ENCODE data around the gene IFNAR2. TPM values are rescaled to one million over a fixed set of nuclear protein-coding genes. Genes with fewer than 3 reads are reported as not detected.
A peak's percentile ranks its signal among the peaks of the same experiment; 100 is the strongest.
"Not testable (repeated sequence)": the region's sequence is repeated elsewhere in the genome, so short reads cannot be mapped to it uniquely, and the experiment has no call there.

Gene IFNAR2
- total and polyA plus RNA-seq, 4 experiments from 2014 or later: 76.5 to 81.1 (median 77.8) TPM

- H3K9me3 ChIP-seq (ENCODE audit: control insufficient read depth in 1 of 2, low read length in 2 of 2); DNase-seq; H3K9me3 Mint-ChIP-seq; CTCF ChIA-PET (ENCODE audit: partially characterized antibody); H3K4me3 Mint-ChIP-seq; H3K27me3 Mint-ChIP-seq; intact Hi-C loops (cut with micrococcal nuclease); H3K27me3 ChIP-seq (ENCODE audit: insufficient read depth, low read length); H3K4me3 ChIP-seq (ENCODE audit: low read length in 2 of 2); H3K27ac ChIP-seq (ENCODE audit: low read depth, low read length): not testable (repeated sequence)
- Histone ChIP-seq H3K4me1 (ENCODE audit: insufficient read depth, low read length) (peaks cover 31% of the 10 kb centered on the region), H3K36me3 (ENCODE audit: insufficient read depth, low read length) (peaks cover 76% of the 10 kb centered on the region)
- peaks cover 26 to 70% (median 52%) of the 10 kb centered on the region in 4 donors for H3K4me1 Mint-ChIP-seq
- H3K36me3 Mint-ChIP-seq: peaks cover 89 to 97% of the 10 kb centered on the region in 2 donors
- POLR2A ChIA-PET (ENCODE audit: partially characterized antibody): interaction anchor here (0.7 kb wide), 1 partner anchor 30 kb away, joined by 3 read pairs; no protein-coding TSS in a partner anchor
- peak overlapping the region in 4 of 7 donors; percentile 70 to 78 (median 74) for H3K27ac Mint-ChIP-seq
Measured at GRCh38 chr21:33253382-33253781, 23.6 kb downstream of the IFNAR2 start.

DNA sequence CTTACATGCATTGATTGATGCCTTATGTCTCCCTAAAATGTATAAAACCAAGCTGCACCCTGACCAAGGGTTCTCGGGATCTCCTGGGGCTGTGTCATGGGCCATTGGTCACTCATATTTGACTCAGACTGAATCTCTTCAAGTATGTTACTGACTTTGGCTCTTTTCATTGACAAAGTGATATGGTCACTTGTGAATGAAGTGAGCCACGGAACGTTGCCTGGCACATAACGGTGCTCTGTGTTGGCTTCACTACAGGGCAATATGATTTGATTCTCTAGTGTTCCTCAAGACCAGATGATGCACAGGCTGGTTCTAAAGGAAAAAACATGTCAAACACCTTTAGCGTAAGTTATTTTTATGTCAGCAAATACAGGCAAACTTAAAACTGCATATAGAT lies 25.0 kb downstream of the IFNAR2 start:
- Mint-ChIP-seq H3K36me3 (peaks cover 85 to 97% of the 10 kb centered on the region in 2 donors), H3K4me1 (peaks cover 27 to 70% (median 52%) of the 10 kb centered on the region in 4 donors), H3K27ac (peak overlapping the region; percentile 5 to 81 (median 77)), H3K27me3 (no peaks in the 10 kb centered on the region), H3K9me3 (peaks cover 0 to 5% (median 0%) of the 10 kb centered on the region in 8 donors), H3K4me3 (peak overlapping the region in 1 of 8 donors; percentile 21)
- peaks cover 71% of the 10 kb centered on the region for H3K36me3 ChIP-seq (ENCODE audit: insufficient read depth, low read length)
- H3K27ac ChIP-seq (ENCODE audit: low read depth, low read length): no peak overlapping the region
- H3K4me3 ChIP-seq (ENCODE audit: low read length in 2 of 2): no peak overlapping the region
- intact Hi-C loops (cut with micrococcal nuclease): no loop called here
- POLR2A ChIA-PET (ENCODE audit: partially characterized antibody): interaction anchor here (0.7 to 2.7 kb wide), 3 partner anchors 12 to 483 kb away, joined by 3 to 13 read pairs (median 6); partner anchors contain the start of gene IL10RB
- CTCF ChIA-PET (ENCODE audit: partially characterized antibody): interaction anchor here (1.0 to 1.9 kb wide), 4 partner anchors 57 to 189 kb away, joined by 3 to 6 read pairs (median 4); no protein-coding TSS in a partner anchor
- H3K4me1 ChIP-seq (ENCODE audit: insufficient read depth, low read length): peaks cover 27% of the 10 kb centered on the region
- H3K9me3 ChIP-seq (ENCODE audit: control insufficient read depth in 1 of 2, low read length in 2 of 2): no peaks in the 10 kb centered on the region
- DNase-seq: no peak
- no peaks in the 10 kb centered on the region for H3K27me3 ChIP-seq (ENCODE audit: insufficient read depth, low read length)

DNA sequence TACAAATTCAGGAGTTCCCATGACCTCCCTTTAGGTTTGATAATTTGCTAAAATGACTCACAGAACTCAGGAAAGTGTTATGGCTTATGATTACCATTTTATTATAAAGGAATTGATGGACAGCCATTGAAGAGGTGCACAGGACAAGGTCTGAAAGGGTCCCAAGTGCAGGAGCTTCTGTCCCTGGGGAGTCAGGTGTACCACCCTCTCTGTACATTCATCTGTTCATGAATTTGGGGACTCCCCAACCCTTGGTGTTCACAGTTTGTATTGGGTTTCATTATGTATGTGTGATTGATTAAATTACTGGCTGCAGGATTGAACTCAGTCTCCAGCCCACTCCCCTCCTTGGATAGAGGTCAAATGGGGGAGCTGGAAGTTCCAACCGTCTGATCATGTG lies 25.7 kb downstream of the IFNAR2 start:
- intact Hi-C loops (cut with micrococcal nuclease): no loop called here
- Histone ChIP-seq H3K9me3 (ENCODE audit: control insufficient read depth in 1 of 2, low read length in 2 of 2) (no peaks in the 10 kb centered on the region), H3K4me1 (ENCODE audit: insufficient read depth, low read length) (peaks cover 31% of the 10 kb centered on the region), H3K27me3 (ENCODE audit: insufficient read depth, low read length) (no peaks in the 10 kb centered on the region), H3K4me3 (ENCODE audit: low read length in 2 of 2) (no peak overlapping the region), H3K27ac (ENCODE audit: low read depth, low read length) (no peak overlapping the region), H3K36me3 (ENCODE audit: insufficient read depth, low read length) (peaks cover 71% of the 10 kb centered on the region)
- H3K4me3 Mint-ChIP-seq: no peak overlapping the region
- ChIA-PET POLR2A (ENCODE audit: partially characterized antibody) (interaction anchor here (0.7 to 2.7 kb wide), 4 partner anchors 11 to 483 kb away, joined by 3 to 13 read pairs (median 5); partner anchors contain the start of gene IL10RB), CTCF (ENCODE audit: partially characterized antibody) (interaction anchor here (1.0 to 1.9 kb wide), 4 partner anchors 58 to 189 kb away, joined by 3 to 6 read pairs (median 4); no protein-coding TSS in a partner anchor)
- peaks cover 0 to 5% (median 0%) of the 10 kb centered on the region in 8 donors for H3K9me3 Mint-ChIP-seq
- H3K27ac Mint-ChIP-seq: peak overlapping the region; percentile 70 to 84 (median 80)
- H3K36me3 Mint-ChIP-seq: peaks cover 79 to 95% of the 10 kb centered on the region in 2 donors
- H3K27me3 Mint-ChIP-seq: no peaks in the 10 kb centered on the region
- H3K4me1 Mint-ChIP-seq: peaks cover 31 to 75% (median 55%) of the 10 kb centered on the region in 4 donors
- no peak for DNase-seq

DNA sequence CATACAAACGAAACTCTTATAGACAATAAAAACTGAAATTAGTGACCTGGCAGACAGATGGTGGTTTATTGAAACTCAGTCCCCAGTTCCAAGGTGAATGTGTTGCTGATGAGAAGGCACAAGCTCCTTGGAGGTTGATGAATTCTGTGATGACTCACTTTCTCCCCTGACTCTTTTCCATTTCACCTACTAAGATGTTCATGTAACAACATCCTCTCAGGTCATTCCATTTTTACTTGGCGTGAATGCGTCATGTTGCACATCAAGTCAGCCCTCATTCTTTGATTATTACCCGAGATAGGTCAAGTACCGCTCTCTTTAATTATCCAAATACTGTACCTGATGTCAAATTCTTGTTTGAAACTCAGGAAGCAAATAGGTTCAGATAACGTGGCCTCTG lies 26.3 kb downstream of the IFNAR2 start:
- Mint-ChIP-seq H3K9me3 (peaks cover 0 to 4% (median 0%) of the 10 kb centered on the region in 8 donors), H3K27ac (peak overlapping the region; percentile 1 to 84 (median 80)), H3K4me1 (peaks cover 32 to 79% (median 53%) of the 10 kb centered on the region in 4 donors), H3K36me3 (peaks cover 72 to 90% of the 10 kb centered on the region in 2 donors), H3K4me3 (no peak overlapping the region), H3K27me3 (no peaks in the 10 kb centered on the region)
- no peak overlapping the region for H3K27ac ChIP-seq (ENCODE audit: low read depth, low read length)
- no peaks in the 10 kb centered on the region for H3K27me3 ChIP-seq (ENCODE audit: insufficient read depth, low read length)
- peaks cover 37% of the 10 kb centered on the region for H3K4me1 ChIP-seq (ENCODE audit: insufficient read depth, low read length)
- no peaks in the 10 kb centered on the region for H3K9me3 ChIP-seq (ENCODE audit: control insufficient read depth in 1 of 2, low read length in 2 of 2)
- peaks cover 65% of the 10 kb centered on the region for H3K36me3 ChIP-seq (ENCODE audit: insufficient read depth, low read length)
- intact Hi-C loops (cut with micrococcal nuclease): no loop called here
- DNase-seq: no peak
- CTCF ChIA-PET (ENCODE audit: partially characterized antibody): interaction anchor here (1.6 to 1.9 kb wide), 2 partner anchors 59 to 105 kb away, joined by 5 to 6 read pairs; no protein-coding TSS in a partner anchor
- H3K4me3 ChIP-seq (ENCODE audit: low read length in 2 of 2): no peak overlapping the region
- POLR2A ChIA-PET (ENCODE audit: partially characterized antibody): interaction anchor here (1.1 to 2.7 kb wide), 5 partner anchors 11 to 106 kb away, joined by 3 to 13 read pairs (median 4); partner anchors contain the start of genes IFNAR1 and IL10RB

GRCh38 chr21:33257094-33257803 lies 27.5 kb downstream of the IFNAR2 start:
- Histone ChIP-seq H3K4me1 (ENCODE audit: insufficient read depth, low read length) (peaks cover 48% of the 10 kb centered on the region), H3K27me3 (ENCODE audit: insufficient read depth, low read length) (no peaks in the 10 kb centered on the region), H3K27ac (ENCODE audit: low read depth, low read length) (no peak overlapping the region), H3K4me3 (ENCODE audit: low read length in 2 of 2) (no peak overlapping the region), H3K36me3 (ENCODE audit: insufficient read depth, low read length) (peaks cover 54% of the 10 kb centered on the region), H3K9me3 (ENCODE audit: control insufficient read depth in 1 of 2, low read length in 2 of 2) (no peaks in the 10 kb centered on the region)
- H3K9me3 Mint-ChIP-seq: peaks cover 0 to 3% (median 0%) of the 10 kb centered on the region in 8 donors
- intact Hi-C loops (cut with micrococcal nuclease): no loop called here
- H3K27ac Mint-ChIP-seq: peak overlapping the region in 5 of 7 donors; percentile 50 to 84 (median 66)
- ChIA-PET CTCF (ENCODE audit: partially characterized antibody) (interaction anchor here (0.5 kb wide), 1 partner anchor 104 kb away, joined by 3 read pairs; no protein-coding TSS in a partner anchor), POLR2A (ENCODE audit: partially characterized antibody) (interaction anchor here (0.7 to 2.7 kb wide), 5 partner anchors 9 to 180 kb away, joined by 3 to 13 read pairs (median 5); partner anchors contain the start of genes IFNAR1, IFNAR2 and IL10RB)
- no peak for DNase-seq
- no peaks in the 10 kb centered on the region for H3K27me3 Mint-ChIP-seq
- peaks cover 37 to 83% (median 56%) of the 10 kb centered on the region in 4 donors for H3K4me1 Mint-ChIP-seq
- H3K4me3 Mint-ChIP-seq: no peak overlapping the region
- H3K36me3 Mint-ChIP-seq: peaks cover 63 to 81% of the 10 kb centered on the region in 2 donors

DNA sequence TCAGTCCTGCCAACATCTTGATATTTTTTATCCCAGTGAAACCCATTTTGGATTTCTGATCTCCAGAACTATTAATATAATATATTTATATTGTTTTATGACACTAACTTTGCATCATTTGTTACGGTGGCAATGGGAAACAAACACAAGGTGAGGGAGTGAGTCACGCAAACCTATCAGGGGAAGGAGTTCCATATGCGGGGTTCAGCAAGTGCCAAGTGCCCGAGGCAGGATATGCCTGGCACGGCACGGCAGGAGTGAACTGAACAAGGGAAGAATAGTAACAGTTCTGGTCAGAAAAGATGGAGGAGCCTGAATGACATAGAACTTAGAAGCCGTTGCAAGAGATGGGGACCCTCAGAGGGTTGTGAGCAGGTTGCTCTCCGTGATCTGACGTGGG lies 28.7 kb downstream of the IFNAR2 start:
- Mint-ChIP-seq H3K4me3 (peak overlapping the region in 1 of 8 donors; percentile 54), H3K36me3 (peaks cover 57 to 76% of the 10 kb centered on the region in 2 donors)
- POLR2A ChIA-PET (ENCODE audit: partially characterized antibody): interaction anchor here (1.3 to 1.7 kb wide), 3 partner anchors 13 to 103 kb away, joined by 3 to 5 read pairs (median 5); partner anchors contain the start of gene IFNAR2

More for the DNA sequence above, 28.7 kb downstream of the IFNAR2 start:
- DNase-seq: no peak
- Histone ChIP-seq H3K4me3 (ENCODE audit: low read length in 2 of 2) (no peak overlapping the region), H3K9me3 (ENCODE audit: control insufficient read depth in 1 of 2, low read length in 2 of 2) (no peaks in the 10 kb centered on the region), H3K27me3 (ENCODE audit: insufficient read depth, low read length) (no peaks in the 10 kb centered on the region), H3K36me3 (ENCODE audit: insufficient read depth, low read length) (peaks cover 41% of the 10 kb centered on the region), H3K4me1 (ENCODE audit: insufficient read depth, low read length) (peaks cover 51% of the 10 kb centered on the region), H3K27ac (ENCODE audit: low read depth, low read length) (no peak overlapping the region)
- peaks cover 0 to 3% (median 0%) of the 10 kb centered on the region in 8 donors for H3K9me3 Mint-ChIP-seq
- intact Hi-C loops (cut with micrococcal nuclease): no loop called here
- peak overlapping the region in 5 of 7 donors; percentile 20 to 86 (median 42) for H3K27ac Mint-ChIP-seq
- CTCF ChIA-PET (ENCODE audit: partially characterized antibody): no interaction called here
- H3K4me1 Mint-ChIP-seq: peaks cover 32 to 74% (median 52%) of the 10 kb centered on the region in 4 donors
- no peaks in the 10 kb centered on the region for H3K27me3 Mint-ChIP-seq

Measured in CD4-positive, alpha-beta memory T cell (primary cell).